ENCODE data around the gene BCL11A.

DNA sequence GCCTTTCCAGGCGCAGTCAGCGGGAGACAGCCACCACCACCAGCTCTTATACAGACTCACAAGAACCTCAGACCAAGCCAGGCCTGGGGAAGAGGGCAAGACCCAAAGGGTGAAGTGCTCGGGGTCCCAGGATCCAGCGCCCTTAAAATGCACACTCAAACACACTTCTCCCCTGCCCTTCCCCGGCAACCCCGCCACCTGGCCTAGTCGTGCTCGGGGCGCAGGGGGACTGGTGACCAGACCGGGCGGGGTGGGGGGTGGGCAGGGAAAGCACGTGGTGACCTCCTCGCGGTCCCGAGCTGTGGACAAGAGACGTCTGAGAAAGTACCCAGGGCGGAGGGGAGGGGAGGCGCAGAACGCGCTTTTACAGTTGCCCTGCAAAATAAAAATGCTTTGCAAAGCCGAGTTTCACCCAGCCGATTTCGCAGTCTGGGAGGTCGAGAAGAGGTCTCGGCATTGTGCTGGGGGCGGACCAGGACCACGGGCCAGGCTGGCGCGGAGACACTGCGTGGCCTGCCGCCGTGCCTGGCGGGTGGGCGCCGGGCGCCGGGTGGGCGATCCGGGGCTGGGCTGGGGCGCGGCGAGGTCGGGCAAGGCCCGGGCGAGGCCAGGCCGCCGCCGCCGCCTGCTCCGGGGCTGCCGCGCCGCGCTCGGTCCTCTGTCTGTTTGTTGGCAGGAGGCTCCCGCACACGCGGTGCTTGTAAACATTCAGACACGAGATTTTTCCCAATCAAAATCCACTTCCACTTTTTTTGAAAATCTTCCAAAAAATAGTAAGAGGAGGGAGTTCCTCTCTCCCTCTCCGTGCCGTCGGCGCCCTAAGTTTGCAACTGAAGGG, 2.0 kb downstream of the BCL11A start:
- TF ChIP-seq, protein P1, sequence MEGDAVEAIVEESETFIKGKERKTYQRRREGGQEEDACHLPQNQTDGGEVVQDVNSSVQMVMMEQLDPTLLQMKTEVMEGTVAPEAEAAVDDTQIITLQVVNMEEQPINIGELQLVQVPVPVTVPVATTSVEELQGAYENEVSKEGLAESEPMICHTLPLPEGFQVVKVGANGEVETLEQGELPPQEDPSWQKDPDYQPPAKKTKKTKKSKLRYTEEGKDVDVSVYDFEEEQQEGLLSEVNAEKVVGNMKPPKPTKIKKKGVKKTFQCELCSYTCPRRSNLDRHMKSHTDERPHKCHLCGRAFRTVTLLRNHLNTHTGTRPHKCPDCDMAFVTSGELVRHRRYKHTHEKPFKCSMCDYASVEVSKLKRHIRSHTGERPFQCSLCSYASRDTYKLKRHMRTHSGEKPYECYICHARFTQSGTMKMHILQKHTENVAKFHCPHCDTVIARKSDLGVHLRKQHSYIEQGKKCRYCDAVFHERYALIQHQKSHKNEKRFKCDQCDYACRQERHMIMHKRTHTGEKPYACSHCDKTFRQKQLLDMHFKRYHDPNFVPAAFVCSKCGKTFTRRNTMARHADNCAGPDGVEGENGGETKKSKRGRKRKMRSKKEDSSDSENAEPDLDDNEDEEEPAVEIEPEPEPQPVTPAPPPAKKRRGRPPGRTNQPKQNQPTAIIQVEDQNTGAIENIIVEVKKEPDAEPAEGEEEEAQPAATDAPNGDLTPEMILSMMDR (IDR thresholded peaks at IDR 0.05) = no peak
- no peak for TF ChIP-seq POLR2A (IDR thresholded peaks at IDR 0.05)
